ENCODE measurements around the gene SLC39A2. TPM values are rescaled to one million over a fixed set of nuclear protein-coding genes. Genes with fewer than 3 reads are reported as not detected.
"Not testable (repeated sequence)": the region's sequence is repeated elsewhere in the genome, so short reads cannot be mapped to it uniquely, and the experiment has no call there.

Gene SLC39A2
- polyA plus RNA-seq (2013, experiment 1 of 2; ENCODE audit: insufficient read length): not detected
- not detected for polyA plus RNA-seq (2013, experiment 2 of 2; ENCODE audit: insufficient read length)

GRCh38 chr14:20998674-20999366, at the start of gene SLC39A2:
SLC39A2 (plus strand) TSS chr14:20999293; CDS start chr14:20999447, 154 bp downstream.
- DNase-seq: peak; percentile 82

- not testable (repeated sequence) for DNase-seq
Measured at GRCh38 chr14:20954736-20955537, 44.2 kb upstream of the SLC39A2 start, which contains the start of gene RNASE2. RNASE2 (plus strand) TSS chr14:20955487; CDS start chr14:20955772, 285 bp downstream.

- not testable (repeated sequence) for DNase-seq
Measured at GRCh38 chr14:20955538-20955873, 43.6 kb upstream of the SLC39A2 start.

GRCh38 chr14:20956376-20956976, 42.6 kb upstream of the SLC39A2 start:
- no peak for DNase-seq

GRCh38 chr14:20958946-20959345, 40.1 kb upstream of the SLC39A2 start:
- not testable (repeated sequence) for DNase-seq

- no peak for DNase-seq
Measured at GRCh38 chr14:20969336-20969735, 29.8 kb upstream of the SLC39A2 start.

- no peak for DNase-seq
Measured at GRCh38 chr14:20970647-20970982, 28.5 kb upstream of the SLC39A2 start.

GRCh38 chr14:20970983-20971704, 27.9 kb upstream of the SLC39A2 start:
- DNase-seq: peak; percentile 83

GRCh38 chr14:20971705-20972021, 27.4 kb upstream of the SLC39A2 start:
- no peak for DNase-seq

- no peak for DNase-seq
Measured at GRCh38 chr14:20973501-20973900, 25.6 kb upstream of the SLC39A2 start.

GRCh38 chr14:20976291-20976690, 22.8 kb upstream of the SLC39A2 start:
- no peak for DNase-seq

- DNase-seq: no peak
Measured at GRCh38 chr14:20978687-20979086, 20.4 kb upstream of the SLC39A2 start.

- no peak for DNase-seq
Measured at GRCh38 chr14:20980906-20981305, 18.2 kb upstream of the SLC39A2 start.

- no peak for DNase-seq
Measured at GRCh38 chr14:20982646-20983369, 16.3 kb upstream of the SLC39A2 start.

GRCh38 chr14:20985650-20986049, 13.4 kb upstream of the SLC39A2 start:
- not testable (repeated sequence) for DNase-seq

GRCh38 chr14:20986811-20987210, 12.3 kb upstream of the SLC39A2 start:
- DNase-seq: peak; percentile 97

- peak; percentile 18 for DNase-seq
Measured at GRCh38 chr14:20988717-20989470, 10.2 kb upstream of the SLC39A2 start.

GRCh38 chr14:20989471-20989786, 9.7 kb upstream of the SLC39A2 start:
- DNase-seq: no peak

GRCh38 chr14:20989787-20990600, 9.1 kb upstream of the SLC39A2 start, which contains the start of gene METTL17:
METTL17 (plus strand) TSS chr14:20989980; CDS start chr14:20990003, 23 bp downstream.
- peak; percentile 99 for DNase-seq

- no peak for DNase-seq
Measured at GRCh38 chr14:20996521-20996920, 2.6 kb upstream of the SLC39A2 start.

All from fibroblast of skin of back (primary cell).